Gastroesophageal sphincter (tissue), 3 donors: Measurements from ENCODE around the gene PCBD1.

ENCODE experiments used
- CTCF ChIP-seq, 4 experiments: fragments of 200-600 bp in 2 of 4; fragments of 450-650 bp in 2 of 4; sonication (generic) in 1 of 4; IDR thresholded peaks; one replicate each; pipeline ENCODE4 v1.5.1; 2017 to 2019; ENCODE audit warnings: antibody characterized with exemption in 4 of 4, mild to moderate bottlenecking in 2 of 4, moderate library complexity in 2 of 4
- EP300 ChIP-seq: sonication (generic); formaldehyde crosslinking; IDR thresholded peaks from one replicate; pipeline ENCODE4 v1.6.1; 2017; ENCODE audit warnings: antibody characterized with exemption, mild to moderate bottlenecking
- POLR2A ChIP-seq, 2 donors: fragments of 450-650 bp; IDR thresholded peaks; one replicate each; pipeline ENCODE4 v1.6.1; 2017; ENCODE audit warnings: antibody characterized with exemption in 2 of 2, mild to moderate bottlenecking in 2 of 2, moderate library complexity in 1 of 2
- POLR2AphosphoS5 ChIP-seq: sonication (generic); formaldehyde crosslinking; IDR thresholded peaks from one replicate; pipeline ENCODE4 v1.6.1; 2017; ENCODE audit warnings: antibody characterized with exemption

- TF ChIP-seq CTCF (IDR thresholded peaks at IDR 0.05) (no peak), POLR2A (IDR thresholded peaks at IDR 0.05) (no peak), EP300 (no peak), POLR2AphosphoS5 (no peak)
These were observed 29.3 kb upstream of the PCBD1 start for GRCh38 chr10:70917635-70918034.
